Breast epithelium (tissue), 4 donors: Measurements from ENCODE around the gene MYPOP. TPM values are rescaled to one million over a fixed set of nuclear protein-coding genes. Genes with fewer than 3 reads are reported as not detected.

Experiments
- DNase-seq, 2 donors: peaks; one replicate each; pipeline ENCODE4 v3.0.0-alpha.2; 2019; ENCODE audit warnings: low spot score in 2 of 2
- H3K27ac ChIP-seq, 2 donors: fragments of 200-600 bp; sonication (generic) in 1 of 2; one replicate each; pipeline ENCODE4 v1.5.1; 2016 to 2019; ENCODE audit warnings: mild to moderate bottlenecking in 1 of 2
- H3K27me3 ChIP-seq, 2 donors: fragments of 200-600 bp; sonication (generic) in 1 of 2; one replicate each; pipeline versions ENCODE4 v1.5.1 to v1.6.0; 2017 to 2019; ENCODE audit warnings: control low read depth in 1 of 2, mild to moderate bottlenecking in 1 of 2
- H3K36me3 ChIP-seq: fragments of 200-600 bp; one replicate; pipeline ENCODE4 v1.5.1; 2019
- H3K4me1 ChIP-seq, 2 donors: fragments of 200-600 bp; sonication (generic); one replicate each; pipeline ENCODE4 v1.5.1; 2016 to 2019; ENCODE audit warnings: control low read depth in 1 of 2
- H3K4me3 ChIP-seq, 3 donors: fragments of 200-600 bp; sonication (generic); 1 replicate in 2 of 3; 2 replicates in 1 of 3; pipeline ENCODE4 v1.5.1; 2016 to 2019; ENCODE audit warnings: mild to moderate bottlenecking in 3 of 3, moderate library complexity in 2 of 3
- H3K9me3 ChIP-seq, 2 donors: fragments of 200-600 bp; sonication (generic) in 1 of 2; one replicate each; pipeline ENCODE4 v1.5.1; 2016 to 2019; ENCODE audit warnings: control low read depth in 1 of 2
- CTCF ChIP-seq, 3 donors: fragments of 450-650 bp; IDR thresholded peaks; one replicate each; pipeline ENCODE4 v1.5.1; 2016 to 2017; ENCODE audit warnings: antibody characterized with exemption in 3 of 3, mild to moderate bottlenecking in 3 of 3, moderate library complexity in 3 of 3
- POLR2A ChIP-seq: fragments of 450-650 bp; IDR thresholded peaks from one replicate; pipeline ENCODE4 v1.6.1; 2016; ENCODE audit warnings: antibody characterized with exemption, mild to moderate bottlenecking, moderate library complexity
- POLR2AphosphoS5 ChIP-seq, 3 donors: sonication (generic); formaldehyde crosslinking; IDR thresholded peaks; one replicate each; pipeline ENCODE4 v1.6.1; 2017; ENCODE audit warnings: antibody characterized with exemption in 3 of 3
- intact Hi-C: fragments of 100-400 bp; cut with DNase I; formaldehyde crosslinking; loops from one replicate; pipeline ENCODE4 v1.15.1; 2023; ENCODE audit warnings: low total_unique reads
- total RNA-seq, 3 donors: library from RNA; depleted of rRNA; stranded (reverse); fragments of >200 nt; gene quantifications; one replicate each; pipeline ENCODE4 v1.1.0, GENCODE V29; 2016

Gene MYPOP
- total RNA-seq, 3 donors from 2014 or later, result 2.0 to 5.9 (median 2.4) TPM

DNA sequence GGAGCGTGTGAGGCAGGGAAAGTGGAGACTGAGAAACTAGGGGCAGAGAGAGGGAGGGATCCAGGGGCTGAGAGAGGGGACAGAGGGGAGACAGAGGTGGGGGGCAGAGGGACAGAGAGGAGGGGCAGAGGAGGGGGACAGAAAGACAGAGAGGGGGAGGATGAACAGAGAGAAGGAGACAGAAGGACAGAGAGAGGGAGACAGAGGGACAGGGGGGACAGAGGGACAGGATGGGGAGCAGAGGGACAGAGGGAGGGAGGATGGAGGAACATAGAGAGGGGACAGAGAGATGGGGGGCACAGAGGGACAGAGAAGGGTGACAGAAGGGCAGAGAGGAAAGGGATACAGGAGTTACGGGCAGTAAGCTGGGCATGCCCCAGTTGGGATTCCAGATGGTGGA, 26.8 kb upstream of the MYPOP start:
- no peaks in the 10 kb centered on the region for H3K36me3 ChIP-seq
- no peak for TF ChIP-seq POLR2A
- no peak for TF ChIP-seq POLR2AphosphoS5 (IDR thresholded peaks at IDR 0.05)
- TF ChIP-seq CTCF (IDR thresholded peaks at IDR 0.05), result no peak
- intact Hi-C loops, result no loop called here
- no peak overlapping the region for H3K4me3 ChIP-seq
- H3K4me1 ChIP-seq, result no peaks in the 10 kb centered on the region
- DNase-seq, result no peak
- H3K27me3 ChIP-seq, result peaks cover 0 to 16% of the 10 kb centered on the region in 2 donors
- H3K9me3 ChIP-seq, result no peaks in the 10 kb centered on the region
- H3K27ac ChIP-seq, result no peak overlapping the region

DNA sequence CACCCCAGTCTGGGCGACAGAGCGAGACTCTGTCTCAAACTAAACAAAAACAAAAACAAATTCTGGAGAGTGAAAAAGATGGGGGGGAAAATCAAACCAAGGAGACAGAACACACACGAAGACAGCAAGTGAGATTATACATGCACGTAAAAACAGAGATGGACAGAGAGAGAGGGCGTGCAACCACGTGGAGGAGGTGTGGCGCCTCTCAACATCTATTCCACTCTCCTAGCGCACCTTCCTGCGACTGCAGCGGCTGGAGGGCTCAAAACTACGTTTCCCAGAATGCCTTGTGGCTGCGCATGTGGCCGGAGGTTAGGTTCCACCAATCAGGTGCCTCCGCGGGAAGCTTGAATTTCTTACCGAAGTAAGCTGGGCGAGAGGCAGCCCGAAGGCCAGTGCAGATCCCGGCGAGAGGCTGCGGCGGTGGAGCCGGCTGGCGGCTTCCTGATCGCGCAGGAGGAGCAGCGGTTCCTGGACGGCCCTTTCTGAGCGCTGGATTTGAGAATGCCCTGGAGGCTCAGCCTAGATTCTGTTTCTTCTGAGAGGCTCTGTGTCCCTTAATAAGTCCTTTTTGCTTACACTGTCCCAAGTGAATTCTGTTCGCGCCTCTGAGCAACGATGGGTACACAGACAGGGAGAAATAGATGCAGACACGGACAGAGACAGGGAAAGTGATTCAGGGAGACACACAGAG, 25.3 kb upstream of the MYPOP start:
- H3K4me1 ChIP-seq, result no peaks in the 10 kb centered on the region
- peak; percentile 86 to 87 for DNase-seq
- H3K27me3 ChIP-seq, result peaks cover 0 to 7% of the 10 kb centered on the region in 2 donors
- H3K9me3 ChIP-seq, result no peaks in the 10 kb centered on the region
- intact Hi-C loops, result no loop called here
- H3K36me3 ChIP-seq, result no peaks in the 10 kb centered on the region
- no peak overlapping the region for H3K27ac ChIP-seq
- H3K4me3 ChIP-seq, result peak overlapping the region in 1 of 3 donors; percentile 8
- TF ChIP-seq POLR2AphosphoS5 (IDR thresholded peaks at IDR 0.05) (peak; percentile 70 to 93 (median 90)), CTCF (IDR thresholded peaks at IDR 0.05) (no peak)

DNA sequence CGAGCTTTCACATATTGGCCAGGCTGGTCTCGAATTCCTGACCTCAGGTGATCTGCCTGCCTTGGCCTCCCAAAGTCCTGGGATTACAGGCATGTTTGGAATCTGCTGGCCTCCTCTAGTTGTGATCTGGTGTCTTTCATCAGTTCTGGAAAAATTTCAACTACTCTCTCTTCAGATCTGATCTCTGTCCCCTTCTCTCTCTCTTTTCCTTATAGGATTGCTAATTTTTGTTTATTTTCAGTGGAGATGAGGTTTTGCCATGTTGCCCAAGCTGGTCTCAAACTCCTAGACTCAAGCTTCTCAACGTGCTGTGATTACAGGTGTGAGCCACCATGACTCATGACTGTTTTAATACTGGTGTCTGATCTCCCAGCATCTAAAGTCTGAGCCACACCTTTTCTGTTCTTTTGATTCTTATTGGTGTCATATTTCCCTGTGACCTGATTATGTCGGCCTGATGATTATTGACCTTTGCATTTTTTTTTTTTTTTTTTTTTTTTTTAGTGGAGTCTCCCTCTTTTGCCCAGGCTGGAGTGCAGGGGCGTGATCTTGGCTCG, 22.6 kb upstream of the MYPOP start:
- Histone ChIP-seq H3K36me3 (no peaks in the 10 kb centered on the region), H3K9me3 (no peaks in the 10 kb centered on the region), H3K4me3 (no peak overlapping the region), H3K27me3 (no peaks in the 10 kb centered on the region), H3K4me1 (no peaks in the 10 kb centered on the region), H3K27ac (no peak overlapping the region)
- TF ChIP-seq POLR2AphosphoS5 (IDR thresholded peaks at IDR 0.05), result no peak
- TF ChIP-seq CTCF (IDR thresholded peaks at IDR 0.05), result no peak
- no peak for TF ChIP-seq POLR2A
- no peak for DNase-seq
- intact Hi-C loops, result no loop called here

- no peak overlapping the region for H3K4me3 ChIP-seq
- DNase-seq, result no peak
- intact Hi-C loops, result no loop called here
- no peaks in the 10 kb centered on the region for H3K36me3 ChIP-seq
- no peaks in the 10 kb centered on the region for H3K9me3 ChIP-seq
- no peaks in the 10 kb centered on the region for H3K4me1 ChIP-seq
- no peaks in the 10 kb centered on the region for H3K27me3 ChIP-seq
- H3K27ac ChIP-seq, result no peak overlapping the region
- TF ChIP-seq POLR2AphosphoS5 (IDR thresholded peaks at IDR 0.05) (no peak), POLR2A (no peak), CTCF (IDR thresholded peaks at IDR 0.05) (no peak)
These were observed 19.9 kb upstream of the MYPOP start for GRCh38 chr19:45922281-45922680.

DNA sequence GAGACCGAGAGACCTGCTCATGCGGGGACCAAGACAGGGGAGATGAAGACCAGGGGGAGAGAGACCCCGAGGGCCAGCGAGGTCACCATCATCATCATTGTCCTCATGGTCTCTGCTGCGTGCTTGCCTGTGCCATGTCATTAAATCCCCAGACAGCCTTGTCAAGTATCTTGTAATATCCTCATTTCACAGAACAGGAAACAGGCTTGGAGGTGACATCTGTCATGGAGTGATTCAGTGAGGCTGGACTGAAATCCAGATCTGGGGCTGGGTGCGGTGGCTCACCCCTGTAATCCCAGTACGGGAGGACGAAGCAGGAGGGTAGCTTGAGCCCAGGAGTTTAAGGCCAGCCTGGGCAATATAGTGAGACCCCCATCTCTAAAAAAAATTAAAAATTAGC, 18.0 kb upstream of the MYPOP start:
- no peak for DNase-seq
- H3K36me3 ChIP-seq, result no peaks in the 10 kb centered on the region

More for the DNA sequence above, 18.0 kb upstream of the MYPOP start:
- no peak overlapping the region for H3K4me3 ChIP-seq
- no peaks in the 10 kb centered on the region for H3K4me1 ChIP-seq
- TF ChIP-seq POLR2AphosphoS5 (IDR thresholded peaks at IDR 0.05), result no peak
- TF ChIP-seq POLR2A, result no peak
- intact Hi-C loops, result no loop called here
- no peaks in the 10 kb centered on the region for H3K9me3 ChIP-seq
- no peak overlapping the region for H3K27ac ChIP-seq
- H3K27me3 ChIP-seq, result no peaks in the 10 kb centered on the region
